NT2/D1 (cell line): ENCODE results near the gene ATXN1.

Source experiments
- DNase-seq: peaks from one replicate; pipeline ENCODE4 v3.0.0-alpha.2; 2011; ENCODE audit warnings: low read depth, low spot score
- H3K27me3 ChIP-seq: 2 replicates; pipeline ENCODE4 v1.6.0; 2011; ENCODE audit warnings: mild to moderate bottlenecking; ENCODE audit not compliant: insufficient read length, insufficient read depth
- H3K36me3 ChIP-seq: 2 replicates; pipeline ENCODE4 v1.6.1; 2011; ENCODE audit warnings: mild to moderate bottlenecking, low read length, mixed read lengths; ENCODE audit not compliant: insufficient read depth, insufficient read length
- H3K4me1 ChIP-seq: 2 replicates; pipeline ENCODE4 v1.5.1; 2011; ENCODE audit not compliant: insufficient read depth, insufficient read length
- H3K4me3 ChIP-seq: 2 replicates; pipeline ENCODE4 v1.5.1; 2011; ENCODE audit warnings: low read depth; ENCODE audit not compliant: insufficient read length
- H3K9ac ChIP-seq: 2 replicates; pipeline ENCODE4 v1.6.0; 2011; ENCODE audit warnings: low read depth; ENCODE audit not compliant: insufficient read length
- H3K9me3 ChIP-seq: 2 replicates; pipeline ENCODE4 v1.5.1; 2011; ENCODE audit warnings: mild to moderate bottlenecking, low read length; ENCODE audit not compliant: insufficient read depth
- SUZ12 ChIP-seq: IDR thresholded peaks from 2 replicates; pipeline ENCODE4 v1.6.1; 2011; ENCODE audit not compliant: insufficient read length, insufficient read depth; ENCODE audit errors: extremely low read depth
- YY1 ChIP-seq: IDR thresholded peaks from 2 replicates; pipeline ENCODE4 v1.6.1; 2011; ENCODE audit not compliant: insufficient read length, insufficient read depth
- ZNF274 ChIP-seq: IDR thresholded peaks from 2 replicates; pipeline ENCODE4 v1.6.1; 2011; ENCODE audit warnings: mild to moderate bottlenecking, low read depth, low read length

Gene ATXN1

DNA sequence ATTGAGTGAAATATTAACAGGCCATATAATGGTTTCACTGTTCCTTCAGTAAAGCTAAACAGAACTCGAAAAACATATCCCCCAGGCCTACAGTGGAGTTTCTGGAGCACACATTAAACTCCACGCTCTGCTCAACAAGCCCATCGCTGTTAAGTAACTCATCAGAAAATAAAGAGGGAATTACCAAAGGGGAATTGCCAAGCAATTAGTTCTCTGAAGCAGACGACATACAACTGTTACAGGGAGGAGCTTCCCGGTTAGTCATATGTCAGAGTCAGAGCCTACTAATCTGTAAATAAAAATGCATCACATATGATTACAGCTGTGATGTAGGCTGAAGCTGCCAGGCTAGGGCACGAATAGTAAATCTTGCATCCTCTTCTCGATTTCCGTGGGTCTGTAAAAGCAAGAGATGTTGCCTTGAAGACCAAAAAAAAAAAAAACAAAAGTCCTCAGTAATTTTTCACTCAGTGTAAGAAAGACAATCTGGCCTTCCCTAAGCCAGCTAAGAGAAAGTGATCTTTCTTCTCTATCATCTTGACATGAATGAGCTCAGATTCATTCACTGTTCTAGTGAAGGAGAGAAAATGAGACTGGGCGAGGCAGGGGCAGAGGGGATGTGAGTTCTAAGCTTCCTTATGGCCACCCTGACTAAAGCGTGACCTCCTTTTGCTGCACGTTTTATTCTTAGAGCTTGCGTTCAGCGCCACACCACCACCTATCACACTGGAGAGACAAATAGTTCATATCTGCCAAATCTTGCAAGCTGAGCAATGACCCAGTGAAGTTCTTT is 13.8 kb downstream of the ATXN1 start:
- DNase-seq, result no peak
- Histone ChIP-seq H3K27me3 (no peaks in the 10 kb centered on the region), H3K4me1 (no peaks in the 10 kb centered on the region), H3K4me3 (no peak overlapping the region), H3K9me3 (no peaks in the 10 kb centered on the region), H3K36me3 (peaks cover 10% of the 10 kb centered on the region), H3K9ac (no peak overlapping the region)
- TF ChIP-seq SUZ12 (no peak), ZNF274 (no peak), YY1 (no peak)

DNA sequence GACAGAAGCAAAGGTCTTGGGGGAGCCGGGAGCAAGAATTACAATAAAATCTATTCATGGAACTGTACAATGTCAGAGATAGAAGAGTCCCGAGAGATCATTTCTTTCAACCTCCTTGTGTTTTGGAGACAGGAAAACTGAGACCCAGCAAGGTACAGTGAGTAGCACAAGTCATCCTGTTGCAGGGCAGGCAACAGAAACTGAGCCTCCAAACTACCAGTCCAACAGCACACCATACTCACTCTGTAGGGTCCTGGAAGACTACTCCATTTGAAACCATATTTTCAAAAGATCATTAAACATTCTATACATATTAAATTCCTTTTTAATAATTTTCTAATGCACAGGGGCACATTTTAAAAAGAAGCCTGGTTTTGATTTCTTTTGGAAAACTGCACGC is 14.4 kb downstream of the ATXN1 start:
- H3K4me3 ChIP-seq, result no peak overlapping the region
- H3K27me3 ChIP-seq, result no peaks in the 10 kb centered on the region
- H3K4me1 ChIP-seq, result no peaks in the 10 kb centered on the region
- TF ChIP-seq YY1, result no peak
- no peak for TF ChIP-seq ZNF274
- no peak for TF ChIP-seq SUZ12
- H3K36me3 ChIP-seq, result peaks cover 10% of the 10 kb centered on the region
- no peaks in the 10 kb centered on the region for H3K9me3 ChIP-seq
- no peak overlapping the region for H3K9ac ChIP-seq
- DNase-seq, result no peak

DNA sequence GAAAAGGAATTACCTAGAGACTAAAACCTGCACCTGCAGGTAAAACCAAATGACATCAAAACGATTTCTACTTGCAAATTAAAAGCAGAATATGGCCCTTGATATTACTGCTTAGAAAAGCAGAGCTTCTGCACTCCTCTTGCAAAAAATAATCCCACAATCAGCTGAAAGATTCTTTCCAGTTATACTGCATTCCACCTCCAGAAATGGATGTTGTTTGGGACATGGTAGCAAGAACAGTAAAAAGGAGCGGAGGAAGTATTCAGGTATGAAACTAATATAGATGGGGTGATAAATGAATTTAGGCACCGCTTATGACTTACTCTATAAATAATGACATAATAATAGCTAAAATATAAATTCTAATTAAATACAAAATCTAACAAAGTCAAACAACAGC is 14.9 kb downstream of the ATXN1 start:
- Histone ChIP-seq H3K9me3 (no peaks in the 10 kb centered on the region), H3K9ac (no peak overlapping the region)

DNA sequence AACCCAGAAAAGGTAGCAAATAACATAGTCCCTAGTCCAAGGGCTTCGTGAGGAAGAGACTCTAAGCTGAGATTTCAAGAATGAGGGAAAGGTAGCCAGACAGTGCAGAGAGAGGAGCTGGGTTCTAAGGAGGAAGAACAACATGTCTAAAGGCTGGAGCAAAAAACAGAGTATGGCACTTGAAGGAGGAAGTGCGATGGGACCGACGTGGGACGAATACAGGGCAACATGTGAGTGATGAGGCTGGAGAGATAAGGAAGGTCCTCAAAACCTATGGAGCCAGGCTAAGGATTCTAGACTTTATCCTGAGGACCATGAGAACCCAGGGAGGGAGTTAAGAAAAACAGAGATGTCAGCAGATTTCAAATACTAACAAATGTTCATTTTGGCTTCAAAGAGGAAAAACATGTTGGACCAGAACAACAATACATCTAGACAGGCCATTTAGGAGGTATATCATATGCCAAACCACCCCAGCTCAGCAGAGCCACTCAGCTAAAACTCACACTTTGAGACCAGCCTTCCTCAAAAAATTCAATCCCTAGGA is 17.5 kb downstream of the ATXN1 start:
- Histone ChIP-seq H3K9ac (no peak overlapping the region), H3K9me3 (no peaks in the 10 kb centered on the region), H3K27me3 (no peaks in the 10 kb centered on the region), H3K36me3 (peaks cover 11% of the 10 kb centered on the region), H3K4me1 (no peaks in the 10 kb centered on the region), H3K4me3 (no peak overlapping the region)
- TF ChIP-seq SUZ12 (no peak), YY1 (no peak), ZNF274 (no peak)
- no peak for DNase-seq

More for the DNA sequence above, 14.9 kb downstream of the ATXN1 start:
- no peak for DNase-seq
- Histone ChIP-seq H3K36me3 (peaks cover 10% of the 10 kb centered on the region), H3K4me3 (no peak overlapping the region), H3K4me1 (no peaks in the 10 kb centered on the region), H3K27me3 (no peaks in the 10 kb centered on the region)
- TF ChIP-seq ZNF274 (no peak), YY1 (no peak), SUZ12 (no peak)

DNA sequence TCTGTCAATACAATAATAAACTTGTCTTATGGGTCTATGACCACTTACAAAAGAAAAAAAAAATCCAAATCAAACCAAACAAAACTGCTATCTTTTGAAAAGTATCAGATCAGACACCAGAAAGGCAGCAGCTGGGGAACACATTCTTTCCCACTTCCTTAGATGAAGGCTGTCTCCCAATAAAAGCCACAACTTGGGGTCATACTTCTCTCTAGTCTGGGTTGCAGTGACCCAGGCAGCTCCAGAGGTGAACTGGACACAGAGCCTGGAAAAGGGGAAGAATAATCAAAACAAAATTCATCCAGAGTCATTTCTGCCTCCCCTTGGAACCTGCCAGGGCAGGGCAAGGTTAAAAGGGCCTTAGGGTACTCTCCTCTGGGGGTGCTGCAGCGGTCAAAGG is 19.1 kb downstream of the ATXN1 start:
- no peaks in the 10 kb centered on the region for H3K4me1 ChIP-seq
- no peak overlapping the region for H3K4me3 ChIP-seq
- DNase-seq, result no peak
- TF ChIP-seq ZNF274, result no peak
- no peak for TF ChIP-seq YY1
- no peak for TF ChIP-seq SUZ12
- H3K9me3 ChIP-seq, result no peaks in the 10 kb centered on the region
- H3K27me3 ChIP-seq, result no peaks in the 10 kb centered on the region
- H3K9ac ChIP-seq, result no peak overlapping the region
- H3K36me3 ChIP-seq, result peaks cover 7% of the 10 kb centered on the region

DNA sequence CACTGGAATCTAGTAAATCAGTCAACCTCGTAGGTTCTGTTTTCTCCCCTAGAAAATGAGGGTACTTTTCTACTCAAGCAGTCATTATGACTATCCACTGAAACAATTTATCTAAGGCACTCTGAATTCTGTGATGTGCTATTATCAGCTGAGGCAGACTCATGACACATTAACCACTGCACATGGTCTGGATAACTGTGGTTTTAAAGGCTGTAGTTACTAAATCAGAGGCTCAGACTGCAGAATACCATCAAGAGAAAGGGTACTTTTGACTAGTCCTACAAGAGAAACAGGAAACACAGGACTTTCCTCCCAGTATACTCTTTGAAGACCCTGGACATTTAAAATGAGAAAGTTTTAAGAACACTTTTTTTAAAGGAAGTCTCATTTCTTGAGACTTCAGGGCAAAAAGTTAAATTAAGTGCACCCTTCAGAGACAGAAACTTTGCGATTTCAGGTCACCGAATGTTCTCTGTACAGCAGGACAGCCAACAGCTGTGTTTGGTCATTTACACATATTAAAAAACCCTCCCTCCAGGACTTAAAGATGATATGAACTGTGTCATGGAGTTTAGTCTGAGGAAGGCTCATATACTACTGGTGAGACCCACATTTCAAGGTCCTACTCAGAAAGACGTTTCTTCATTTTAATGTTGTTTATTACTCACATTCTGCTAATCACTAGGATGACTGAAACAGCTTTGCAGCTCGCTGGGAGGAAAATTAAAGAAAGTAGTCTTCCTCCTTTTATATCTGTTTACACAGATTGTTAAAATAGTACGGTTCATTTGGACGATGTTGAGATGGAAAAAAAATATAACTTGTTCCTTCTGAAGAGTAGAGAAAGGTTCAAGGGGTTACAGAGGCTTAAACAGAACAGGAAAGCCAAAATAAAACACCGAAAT is 19.9 kb downstream of the ATXN1 start:
- Histone ChIP-seq H3K4me1 (no peaks in the 10 kb centered on the region), H3K36me3 (peaks cover 7% of the 10 kb centered on the region), H3K4me3 (no peak overlapping the region), H3K9me3 (no peaks in the 10 kb centered on the region), H3K27me3 (no peaks in the 10 kb centered on the region), H3K9ac (no peak overlapping the region)
- no peak for TF ChIP-seq SUZ12
- no peak for TF ChIP-seq ZNF274
- TF ChIP-seq YY1, result no peak
- no peak for DNase-seq

DNA sequence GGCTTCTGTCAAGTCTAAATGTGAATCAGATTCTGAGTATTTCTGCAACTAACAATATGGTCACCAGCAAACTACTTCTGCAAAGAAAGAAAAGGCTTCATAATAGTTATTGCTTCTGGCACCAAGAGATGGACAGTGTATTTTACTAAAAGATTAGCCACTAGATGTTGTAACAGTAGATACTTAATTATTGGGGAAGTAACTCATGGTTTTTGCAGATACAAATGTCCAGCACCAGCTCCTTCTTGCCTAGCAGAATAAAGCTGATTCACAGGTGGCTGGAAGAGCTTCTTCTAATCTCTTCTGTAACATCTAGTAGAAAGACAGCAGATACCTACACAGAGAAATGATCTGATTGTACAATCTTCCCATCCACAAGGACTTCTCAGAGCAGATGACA is 21.2 kb downstream of the ATXN1 start:
- Histone ChIP-seq H3K36me3 (peaks cover 7% of the 10 kb centered on the region), H3K9me3 (no peaks in the 10 kb centered on the region), H3K4me1 (no peaks in the 10 kb centered on the region), H3K9ac (no peak overlapping the region), H3K27me3 (no peaks in the 10 kb centered on the region), H3K4me3 (no peak overlapping the region)
- no peak for TF ChIP-seq YY1
- no peak for TF ChIP-seq ZNF274
- TF ChIP-seq SUZ12, result no peak
- DNase-seq, result no peak
